Activated naive CD8-positive, alpha-beta T cell treated with anti-CD3 and anti-CD28 coated beads, Interleukin-2, amount 50 U/mL, for 24 hours (primary cell): ENCODE measurements around the gene CPNE2.
A peak's percentile ranks its signal among the peaks of the same experiment; 100 is the strongest.

Source experiments
- ATAC-seq: fragments of 150-1000 bp; cut with Tn5 transposase; one replicate; pipeline ENCODE4 v1.10.0; 2021
- DNase-seq: peaks from one replicate; pipeline ENCODE4 v3.0.0; 2021
- H3K27ac Mint-ChIP-seq: one replicate; pipeline ENCODE4 v1.8.0; 2021; ENCODE audit warnings: mild to moderate bottlenecking, mixed read lengths
- H3K27me3 Mint-ChIP-seq: one replicate; pipeline ENCODE4 v1.8.0; 2021; ENCODE audit warnings: mixed read lengths
- H3K36me3 Mint-ChIP-seq: one replicate; pipeline ENCODE4 v1.8.0; 2021; ENCODE audit warnings: low read depth, mixed read lengths
- H3K4me1 Mint-ChIP-seq: one replicate; pipeline ENCODE4 v1.8.0; 2021; ENCODE audit warnings: mixed read lengths
- H3K4me3 Mint-ChIP-seq: one replicate; pipeline ENCODE4 v1.8.0; 2021; ENCODE audit warnings: mild to moderate bottlenecking, moderate library complexity, mixed read lengths
- H3K9me3 Mint-ChIP-seq: one replicate; pipeline ENCODE4 v1.8.0; 2021; ENCODE audit warnings: mixed read lengths

The CPNE2 gene

GRCh38 chr16:57133031-57133430, 40.6 kb downstream of the CPNE2 start:
- no peak for ATAC-seq
- no peaks in the 10 kb centered on the region for H3K36me3 Mint-ChIP-seq
- DNase-seq = no peak
- H3K27ac Mint-ChIP-seq = peak overlapping the region; percentile 94
- H3K4me3 Mint-ChIP-seq = no peak overlapping the region
- H3K27me3 Mint-ChIP-seq = no peaks in the 10 kb centered on the region
- peaks cover 80% of the 10 kb centered on the region for H3K4me1 Mint-ChIP-seq
- no peaks in the 10 kb centered on the region for H3K9me3 Mint-ChIP-seq

GRCh38 chr16:57133886-57134285, 41.5 kb downstream of the CPNE2 start:
- Mint-ChIP-seq H3K27me3 (no peaks in the 10 kb centered on the region), H3K4me1 (peaks cover 72% of the 10 kb centered on the region), H3K4me3 (peak overlapping the region; percentile 52), H3K36me3 (no peaks in the 10 kb centered on the region), H3K27ac (peak overlapping the region; percentile 81), H3K9me3 (no peaks in the 10 kb centered on the region)
- ATAC-seq = peak; percentile 37
- DNase-seq = peak; percentile 41

DNA sequence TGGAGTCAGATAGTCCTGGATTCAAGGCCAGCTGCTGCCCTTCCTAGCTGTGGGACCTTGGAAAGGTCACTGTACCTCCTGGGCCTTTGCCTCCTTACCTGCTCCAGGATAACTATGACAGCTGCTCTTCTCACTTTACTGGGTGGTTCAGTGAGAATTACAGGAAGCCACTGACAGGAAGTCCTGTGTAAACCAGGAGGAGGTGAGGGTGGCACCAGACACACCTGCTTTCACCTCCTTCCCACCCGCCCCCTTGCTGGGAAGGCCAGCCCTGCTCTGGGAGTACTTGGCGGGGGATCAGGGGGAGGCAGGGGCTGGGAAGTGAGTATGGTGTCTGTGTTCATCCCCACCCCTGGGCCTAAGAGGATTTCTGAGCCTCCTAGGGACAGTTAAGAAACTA, 42.6 kb downstream of the CPNE2 start:
- Mint-ChIP-seq H3K27ac (peak overlapping the region; percentile 81), H3K27me3 (no peaks in the 10 kb centered on the region), H3K4me3 (peak overlapping the region; percentile 52), H3K9me3 (no peaks in the 10 kb centered on the region), H3K36me3 (no peaks in the 10 kb centered on the region), H3K4me1 (peaks cover 63% of the 10 kb centered on the region)
- ATAC-seq = peak; percentile 35
- peak; percentile 21 for DNase-seq

DNA sequence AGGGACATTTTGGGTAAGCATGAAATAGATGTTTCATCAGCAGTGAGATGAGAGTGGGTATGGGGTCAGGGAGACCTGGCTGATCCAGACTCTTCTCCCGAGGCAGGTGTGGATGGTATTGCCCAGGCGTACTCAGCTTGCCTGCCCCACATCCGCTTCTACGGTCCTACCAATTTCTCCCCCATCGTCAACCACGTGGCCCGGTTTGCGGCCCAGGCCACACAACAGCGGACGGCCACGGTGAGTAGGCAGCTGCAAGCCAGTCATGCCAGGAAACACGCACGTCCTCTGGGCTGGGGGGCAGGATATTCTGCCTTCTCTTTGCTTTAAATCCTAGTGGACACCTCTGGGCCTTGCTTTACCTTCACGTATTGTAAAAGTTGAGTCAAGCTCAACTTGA, 44.7 kb downstream of the CPNE2 start:
- no peak for ATAC-seq
- Mint-ChIP-seq H3K27me3 (no peaks in the 10 kb centered on the region), H3K27ac (no peak overlapping the region), H3K4me3 (no peak overlapping the region), H3K4me1 (peaks cover 54% of the 10 kb centered on the region), H3K36me3 (no peaks in the 10 kb centered on the region), H3K9me3 (no peaks in the 10 kb centered on the region)
- no peak for DNase-seq

GRCh38 chr16:57137566-57138273, 45.3 kb downstream of the CPNE2 start:
- H3K4me3 Mint-ChIP-seq = no peak overlapping the region
- H3K27ac Mint-ChIP-seq = no peak overlapping the region
- peaks cover 55% of the 10 kb centered on the region for H3K4me1 Mint-ChIP-seq

GRCh38 chr16:57138281-57138935, 46.0 kb downstream of the CPNE2 start:
- Mint-ChIP-seq H3K27me3 (no peaks in the 10 kb centered on the region), H3K36me3 (no peaks in the 10 kb centered on the region), H3K4me3 (no peak overlapping the region), H3K4me1 (peaks cover 51% of the 10 kb centered on the region), H3K27ac (no peak overlapping the region), H3K9me3 (no peaks in the 10 kb centered on the region)
- no peak for DNase-seq
- no peak for ATAC-seq

More at GRCh38 chr16:57137566-57138273, 45.3 kb downstream of the CPNE2 start:
- H3K9me3 Mint-ChIP-seq = no peaks in the 10 kb centered on the region
- DNase-seq (no peak), ATAC-seq (no peak)
- no peaks in the 10 kb centered on the region for H3K36me3 Mint-ChIP-seq
- H3K27me3 Mint-ChIP-seq = no peaks in the 10 kb centered on the region

DNA sequence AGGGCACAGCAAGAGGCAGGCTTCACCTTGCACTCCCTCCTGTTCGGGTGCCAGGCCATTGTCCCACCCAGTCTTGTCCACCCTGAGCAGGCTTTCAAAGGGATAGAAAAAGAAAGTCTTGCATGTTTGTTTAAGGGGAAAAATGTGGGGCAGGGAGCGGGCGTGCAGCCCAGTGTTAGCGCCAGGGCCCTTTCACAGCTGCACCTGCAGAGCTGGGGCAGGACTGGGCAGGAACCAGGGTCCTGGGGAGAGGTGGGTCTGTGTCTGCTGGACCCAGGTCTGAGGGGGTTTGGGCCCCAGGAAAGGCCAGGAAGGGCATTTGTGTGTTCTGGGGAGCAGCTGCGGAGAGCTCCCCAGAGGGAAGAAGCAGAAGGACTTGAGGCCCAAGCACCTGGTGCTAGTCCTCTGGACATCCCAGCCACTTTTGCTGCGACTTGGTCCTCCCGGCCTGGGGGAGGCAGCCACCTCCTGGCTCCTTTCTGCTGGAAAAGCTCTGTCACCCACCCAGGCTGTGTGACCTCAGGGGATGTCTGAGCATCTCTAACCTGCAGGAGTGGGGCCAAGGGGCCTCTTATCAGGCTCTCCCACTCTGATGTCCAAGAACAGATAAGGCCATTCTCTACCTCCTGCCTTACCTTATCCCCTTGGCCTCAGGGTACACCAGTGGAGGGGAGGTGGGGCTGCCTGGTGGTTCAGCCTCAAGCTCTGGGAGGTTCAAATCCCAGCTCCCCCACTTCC, 48.7 kb downstream of the CPNE2 start:
- no peak overlapping the region for H3K4me3 Mint-ChIP-seq
- ATAC-seq = no peak
- peak overlapping the region; percentile 85 for H3K27ac Mint-ChIP-seq
- peaks cover 25% of the 10 kb centered on the region for H3K4me1 Mint-ChIP-seq
- H3K36me3 Mint-ChIP-seq = no peaks in the 10 kb centered on the region
- no peaks in the 10 kb centered on the region for H3K9me3 Mint-ChIP-seq
- DNase-seq = no peak
- no peaks in the 10 kb centered on the region for H3K27me3 Mint-ChIP-seq

- Mint-ChIP-seq H3K4me3 (no peak overlapping the region), H3K36me3 (no peaks in the 10 kb centered on the region), H3K4me1 (peaks cover 22% of the 10 kb centered on the region), H3K27me3 (no peaks in the 10 kb centered on the region), H3K27ac (peak overlapping the region; percentile 85), H3K9me3 (no peaks in the 10 kb centered on the region)
- ATAC-seq (peak; percentile 70), DNase-seq (no peak)
Observed at GRCh38 chr16:57141822-57142631, 49.6 kb downstream of the CPNE2 start.

GRCh38 chr16:57143149-57143921, 51.0 kb downstream of the CPNE2 start:
- Mint-ChIP-seq H3K36me3 (no peaks in the 10 kb centered on the region), H3K27me3 (no peaks in the 10 kb centered on the region), H3K4me3 (no peak overlapping the region), H3K27ac (no peak overlapping the region), H3K4me1 (peaks cover 27% of the 10 kb centered on the region), H3K9me3 (no peaks in the 10 kb centered on the region)
- ATAC-seq = no peak
- DNase-seq = no peak

DNA sequence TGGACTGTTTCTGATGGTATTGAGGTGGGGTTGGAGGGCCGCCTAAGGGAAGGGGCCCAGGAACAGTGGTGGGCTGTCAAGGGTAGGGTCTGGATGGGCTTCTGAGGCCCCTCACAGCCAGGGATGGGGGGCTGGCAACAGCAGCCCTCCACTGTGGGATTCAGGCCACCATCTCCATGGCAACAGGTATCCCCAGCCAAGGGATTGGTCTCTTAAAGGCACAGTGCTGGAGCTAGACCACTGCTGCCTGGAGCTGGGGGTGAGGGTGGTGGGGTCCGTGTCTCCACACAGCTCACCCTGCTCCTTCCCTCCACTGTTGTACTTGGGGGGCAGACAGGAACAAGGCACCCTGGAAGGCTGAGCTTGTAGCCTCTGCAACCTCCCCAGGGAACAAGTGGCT, 51.6 kb downstream of the CPNE2 start:
- DNase-seq (no peak), ATAC-seq (no peak)
- peaks cover 27% of the 10 kb centered on the region for H3K4me1 Mint-ChIP-seq
- no peak overlapping the region for H3K4me3 Mint-ChIP-seq
- no peaks in the 10 kb centered on the region for H3K36me3 Mint-ChIP-seq
- no peak overlapping the region for H3K27ac Mint-ChIP-seq
- H3K27me3 Mint-ChIP-seq = no peaks in the 10 kb centered on the region
- H3K9me3 Mint-ChIP-seq = no peaks in the 10 kb centered on the region

DNA sequence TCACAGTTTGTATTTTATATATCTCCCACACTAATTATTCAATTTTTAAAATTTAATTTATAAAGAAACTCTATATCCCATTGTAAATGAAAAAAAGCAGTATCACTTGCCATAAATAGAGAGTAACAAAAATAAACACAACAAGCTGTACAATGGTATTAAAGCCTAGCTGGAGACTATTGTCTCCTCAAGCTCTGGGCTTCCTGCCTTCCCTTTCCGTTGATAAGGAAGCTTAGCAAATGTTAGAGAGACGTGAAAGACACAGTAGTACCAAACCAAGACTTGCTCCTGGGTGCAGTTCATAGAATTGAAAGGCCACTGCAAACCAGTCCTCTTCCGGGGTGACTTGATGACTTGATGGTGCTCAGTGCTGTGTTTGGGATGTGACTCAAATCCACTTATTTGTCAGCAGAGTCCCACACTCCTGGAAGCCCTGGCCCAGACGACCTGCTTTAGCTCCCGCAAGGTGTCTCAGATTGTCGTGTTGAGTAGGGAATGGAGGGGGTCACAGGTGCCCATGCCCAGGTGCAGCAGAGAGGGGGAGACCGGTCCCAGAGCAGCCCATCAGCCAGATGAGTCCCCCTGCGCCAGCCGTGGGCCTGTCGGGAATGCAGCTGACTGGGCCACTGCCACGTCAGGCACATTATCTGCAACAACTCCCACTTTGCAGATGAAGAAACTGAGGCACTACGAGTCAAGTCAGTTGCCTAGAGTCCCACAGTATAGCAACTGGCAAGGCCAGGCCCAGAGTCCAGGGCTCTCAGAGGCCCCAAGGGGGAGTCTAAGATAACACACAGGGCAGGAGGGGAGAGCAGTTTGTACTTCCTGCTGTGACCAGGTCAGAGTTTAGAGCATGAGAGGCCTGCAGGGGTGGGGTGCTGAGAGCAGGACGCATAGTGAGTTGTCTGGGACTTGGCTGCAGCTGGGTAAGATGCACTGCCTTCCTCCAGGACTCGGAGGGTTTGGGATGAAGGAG, 53.0 kb downstream of the CPNE2 start:
- H3K36me3 Mint-ChIP-seq = no peaks in the 10 kb centered on the region
- DNase-seq = no peak
- no peak overlapping the region for H3K4me3 Mint-ChIP-seq
- no peak for ATAC-seq
- peaks cover 25% of the 10 kb centered on the region for H3K4me1 Mint-ChIP-seq
- H3K9me3 Mint-ChIP-seq = no peaks in the 10 kb centered on the region
- no peaks in the 10 kb centered on the region for H3K27me3 Mint-ChIP-seq
- no peak overlapping the region for H3K27ac Mint-ChIP-seq

GRCh38 chr16:57146040-57146647, 53.8 kb downstream of the CPNE2 start:
- Mint-ChIP-seq H3K27ac (no peak overlapping the region), H3K9me3 (no peaks in the 10 kb centered on the region), H3K4me1 (peaks cover 21% of the 10 kb centered on the region), H3K27me3 (no peaks in the 10 kb centered on the region), H3K36me3 (no peaks in the 10 kb centered on the region), H3K4me3 (no peak overlapping the region)
- no peak for DNase-seq
- ATAC-seq = no peak

- no peak overlapping the region for H3K27ac Mint-ChIP-seq
- DNase-seq (no peak), ATAC-seq (no peak)
- H3K36me3 Mint-ChIP-seq = no peaks in the 10 kb centered on the region
- no peaks in the 10 kb centered on the region for H3K27me3 Mint-ChIP-seq
- peaks cover 18% of the 10 kb centered on the region for H3K4me1 Mint-ChIP-seq
- no peak overlapping the region for H3K4me3 Mint-ChIP-seq
- no peaks in the 10 kb centered on the region for H3K9me3 Mint-ChIP-seq
Observed at GRCh38 chr16:57146735-57147134, 54.4 kb downstream of the CPNE2 start.
